Adipose tissue (tissue), 3 donors: Measurements from ENCODE around the gene PLSCR5. TPM values are rescaled to one million over a fixed set of nuclear protein-coding genes. Genes with fewer than 3 reads are reported as not detected.

ENCODE experiments used
- H3K27ac ChIP-seq: one replicate; pipeline ENCODE4 v1.5.1; 2013; ENCODE audit warnings: low read depth, low read length
- WGBS, 3 donors: extraction: QIAGEN DNeasy Blood & Tissue Kit; methylation state at CpG; one replicate each; pipeline ENCODE4 v1.1.7; 2013; 5-methylcytosine and 5-hydroxymethylcytosine counted together
- polyA plus RNA-seq, 3 donors: library from polyadenylated mRNA; stranded (reverse); fragments of 200-250 nt; gene quantifications; one replicate each; pipeline ENCODE4 v1.2.3, GENCODE V29; 2013
- donor health status: healthy with polysubstance abuse.
- donor health status: Bipolar disorder and iron deficiency.
- donor health status: healthy.

PLSCR5 gene
- polyA plus RNA-seq, 3 donors, result not detected

- H3K27ac ChIP-seq, result no peak overlapping the region
- 79 to 88% (median 81%) methylated on average over 3 of the region's 3 CpGs for WGBS, 3 donors
These were observed 11.4 kb downstream of the PLSCR5 start for GRCh38 chr3:146593776-146594175.

GRCh38 chr3:146590521-146590920 is 14.6 kb downstream of the PLSCR5 start:
- WGBS, 3 donors, result 55 to 61% (median 57%) methylated on average over 2 of the region's 2 CpGs
- H3K27ac ChIP-seq, result no peak overlapping the region

GRCh38 chr3:146589899-146590508 is 15.1 kb downstream of the PLSCR5 start:
- no peak overlapping the region for H3K27ac ChIP-seq
- WGBS, 3 donors, result 0 to 5% (median 2%) methylated on average over 1 of the region's 1 CpG

- no peak overlapping the region for H3K27ac ChIP-seq
These were observed 20.0 kb downstream of the PLSCR5 start for GRCh38 chr3:146585156-146585555.

GRCh38 chr3:146581951-146582467 is 23.1 kb downstream of the PLSCR5 start:
- H3K27ac ChIP-seq, result no peak overlapping the region

- 38 to 83% (median 66%) methylated on average over 1 of the region's 1 CpG for WGBS, 3 donors
- H3K27ac ChIP-seq, result no peak overlapping the region
These were observed 24.0 kb downstream of the PLSCR5 start for GRCh38 chr3:146581080-146581601.

GRCh38 chr3:146577662-146578061 is 27.5 kb downstream of the PLSCR5 start:
- H3K27ac ChIP-seq, result no peak overlapping the region

GRCh38 chr3:146575636-146576035 is 29.5 kb downstream of the PLSCR5 start:
- H3K27ac ChIP-seq, result no peak overlapping the region
- WGBS, 3 donors, result 64 to 81% (median 75%) methylated on average over 2 of the region's 2 CpGs

GRCh38 chr3:146574173-146574572 is 31.0 kb downstream of the PLSCR5 start:
- no peak overlapping the region for H3K27ac ChIP-seq
- 57 to 84% (median 69%) methylated on average over 1 of the region's 1 CpG for WGBS, 3 donors

- 60 to 77% (median 66%) methylated on average over 3 of the region's 3 CpGs for WGBS, 3 donors
- no peak overlapping the region for H3K27ac ChIP-seq
These were observed 35.8 kb downstream of the PLSCR5 start for GRCh38 chr3:146569314-146569713.

GRCh38 chr3:146566138-146566537 is 39.0 kb downstream of the PLSCR5 start:
- no peak overlapping the region for H3K27ac ChIP-seq

- H3K27ac ChIP-seq, result no peak overlapping the region
- 74 to 87% (median 85%) methylated on average over 1 of the region's 1 CpG for WGBS, 3 donors
These were observed 43.3 kb downstream of the PLSCR5 start for GRCh38 chr3:146561879-146562278.

- 92 to 95% (median 95%) methylated on average over 1 of the region's 1 CpG for WGBS, 3 donors
- no peak overlapping the region for H3K27ac ChIP-seq
These were observed 43.7 kb downstream of the PLSCR5 start for GRCh38 chr3:146561463-146561862.

- 79 to 89% (median 87%) methylated on average over 2 of the region's 2 CpGs for whole genome bisulfite sequencing, 3 donors
- H3K27ac ChIP-seq, result no peak overlapping the region
These were observed 44.5 kb downstream of the PLSCR5 start for GRCh38 chr3:146560678-146561077.

- H3K27ac ChIP-seq, result no peak overlapping the region
- WGBS, 3 donors, result 87 to 94% (median 91%) methylated on average over 3 of the region's 3 CpGs
These were observed 45.8 kb downstream of the PLSCR5 start for GRCh38 chr3:146559388-146559787.

GRCh38 chr3:146558781-146559180 is 46.4 kb downstream of the PLSCR5 start:
- 51 to 88% (median 57%) methylated on average over 2 of the region's 2 CpGs for WGBS, 3 donors
- no peak overlapping the region for H3K27ac ChIP-seq

- no peak overlapping the region for H3K27ac ChIP-seq
- 61 to 76% (median 63%) methylated on average over 4 of the region's 4 CpGs for WGBS, 3 donors
These were observed 47.4 kb downstream of the PLSCR5 start for GRCh38 chr3:146557745-146558144.

GRCh38 chr3:146555311-146555710 is 49.8 kb downstream of the PLSCR5 start:
- 97 to 99% (median 98%) methylated on average over 3 of the region's 3 CpGs for WGBS, 3 donors
- H3K27ac ChIP-seq, result no peak overlapping the region

GRCh38 chr3:146554151-146554760 is 50.9 kb downstream of the PLSCR5 start:
- 67 to 91% (median 79%) methylated on average over 7 of the region's 7 CpGs for WGBS, 3 donors
- H3K27ac ChIP-seq, result no peak overlapping the region
